K562 (cell line): ENCODE data around the gene POP5. TPM values are rescaled to one million over a fixed set of nuclear protein-coding genes. Genes with fewer than 3 reads are reported as not detected.
A peak's percentile ranks its signal among the peaks of the same experiment; 100 is the strongest.

Experiments used
- ATAC-seq: fragments of 200-7000 bp; cut with Tn5 transposase; 3 replicates; pipeline ENCODE4 v1.9.1; 2020; ENCODE audit warnings: moderate library complexity
- BruUV-seq: library from RNA; stranded (reverse); fragments of 400-500 nt; replicated peaks from 2 replicates; lab custom pipeline; 2021; lab: Mats Ljungman, UMichigan
- CTCF ChIA-PET: fragments of 300-600 bp; formaldehyde crosslinking; extraction: SDS; loops from one replicate; lab custom pipeline; 2021; ENCODE audit warnings: low intra/inter-chr PET ratio; lab: Yijun Ruan, JAX
- POLR2A ChIA-PET: fragments of 300-600, 350-650 bp; sonication (Branson Sonifier 250); formaldehyde crosslinking; extraction: SDS; loops from one replicate; lab custom pipeline; 2021; ENCODE audit warnings: antibody characterized with exemption, inconsistent platforms; lab: Yijun Ruan, JAX
- DNase-seq, 4 experiments: peaks; one replicate each; pipeline versions ENCODE4 v3.0.0 to v3.0.0-alpha.2; 2011 to 2018; ENCODE audit warnings: low spot score in 3 of 4, mixed read lengths in 3 of 4; ENCODE audit errors: extremely low read depth in 1 of 4
- FAIRE-seq: peaks from 2 replicates; lab custom pipeline; 2011; peaks lifted over from hg19 to GRCh38; lab: Jason Lieb, UNC
- H2AFZ ChIP-seq: 2 replicates; pipeline ENCODE4 v1.6.0; 2011; ENCODE audit warnings: low read depth, low read length, control low read depth, inconsistent platforms
- H3K27ac ChIP-seq: fragments of 200-600 bp; 3 replicates; pipeline ENCODE4 v1.8.0; 2011; ENCODE audit warnings: low read depth, mild to moderate bottlenecking, control low read depth, inconsistent platforms, low read length, moderate library complexity, mixed read lengths; ENCODE audit errors: extremely low read depth
- H3K27me3 ChIP-seq, 2 experiments: fragments of 300-600 bp in 1 of 2; 2 replicates in 1 of 2; 3 replicates in 1 of 2; pipeline versions ENCODE4 v1.6.0 to v1.8.0; 2011; ENCODE audit warnings: inconsistent platforms in 2 of 2, low read length in 2 of 2, mild to moderate bottlenecking in 1 of 2, mixed read lengths in 1 of 2, moderate library complexity in 1 of 2; ENCODE audit not compliant: control insufficient read depth in 2 of 2, insufficient read depth in 2 of 2
- H3K36me3 ChIP-seq: fragments of 300-600 bp; 3 replicates; pipeline ENCODE4 v1.8.0; 2011; ENCODE audit warnings: mild to moderate bottlenecking, low read length, inconsistent platforms; ENCODE audit not compliant: control insufficient read depth, insufficient read depth
- H3K4me1 ChIP-seq, 2 experiments: fragments of 200-600 bp in 1 of 2; replicated peaks in 1 of 2; 2 replicates in 1 of 2; 3 replicates in 1 of 2; pipeline versions ENCODE4 v1.5.1 to v1.8.0; 2011; ENCODE audit warnings: inconsistent platforms in 2 of 2, low read length in 2 of 2, mild to moderate bottlenecking in 1 of 2, mixed read lengths in 1 of 2, moderate library complexity in 1 of 2; ENCODE audit not compliant: control insufficient read depth in 2 of 2, insufficient read depth in 2 of 2
- H3K4me2 ChIP-seq: 2 replicates; pipeline ENCODE4 v1.6.1; 2011; ENCODE audit warnings: low read length, control low read depth, inconsistent platforms, mixed read lengths; ENCODE audit not compliant: insufficient read depth
- H3K4me3 ChIP-seq: fragments of 200-600 bp; sonication (generic), shearing (Covaris generic); 2 replicates; pipeline ENCODE4 v1.5.1; 2016; ENCODE audit warnings: control low read depth, inconsistent platforms
- H3K79me2 ChIP-seq: fragments of 200-600 bp; 3 replicates; pipeline ENCODE4 v1.8.0; 2011; ENCODE audit warnings: low read length, inconsistent platforms; ENCODE audit not compliant: control insufficient read depth, insufficient read depth
- H3K9ac ChIP-seq, 2 experiments: 2 replicates each; pipeline versions ENCODE4 v1.6.0 to v1.6.1; 2011; ENCODE audit warnings: low read depth in 2 of 2, low read length in 2 of 2, control low read depth in 1 of 2, inconsistent platforms in 1 of 2, mild to moderate bottlenecking in 1 of 2, mixed read lengths in 1 of 2; ENCODE audit not compliant: insufficient read depth in 1 of 2
- H3K9me1 ChIP-seq: one replicate; pipeline ENCODE4 v1.6.0; 2011; ENCODE audit warnings: inconsistent platforms, mild to moderate bottlenecking, low read length, moderate library complexity; ENCODE audit not compliant: control insufficient read depth, insufficient read depth
- H3K9me3 ChIP-seq: replicated peaks from 2 replicates; pipeline ENCODE4 v1.5.1; 2011; ENCODE audit warnings: low read depth, low read length, inconsistent platforms; ENCODE audit not compliant: control insufficient read depth, insufficient read depth
- H4K20me1 ChIP-seq: replicated peaks from 2 replicates; pipeline ENCODE4 v1.6.1; 2011; ENCODE audit warnings: low read length, inconsistent platforms, mixed read lengths; ENCODE audit not compliant: control insufficient read depth, insufficient read depth
- ETS1 ChIP-seq: conservative IDR thresholded peaks from 2 replicates; pipeline ENCODE4 v1.6.1; 2011; ENCODE audit warnings: low read depth, mild to moderate bottlenecking, low read length; ENCODE audit not compliant: control insufficient read depth
- GATA2 ChIP-seq: sonication (generic); formaldehyde crosslinking; IDR thresholded peaks from 2 replicates; pipeline ENCODE4 v1.4.0; 2020; ENCODE audit warnings: mild to moderate bottlenecking, missing genetic modification reagents
- NCOA4 ChIP-seq: fragments of 450-650 bp; IDR thresholded peaks from 2 replicates; pipeline ENCODE4 v1.6.1; 2018; ENCODE audit warnings: mild to moderate bottlenecking; ENCODE audit not compliant: partially characterized antibody
- NRF1 ChIP-seq, 2 experiments: fragments of 450-650 bp; IDR thresholded peaks in 1 of 2; conservative IDR thresholded peaks in 1 of 2; 2 replicates each; pipeline ENCODE4 v1.6.1; 2014; ENCODE audit warnings: mild to moderate bottlenecking in 2 of 2
- RBFOX2 ChIP-seq: fragments of 200-400 bp; formaldehyde crosslinking; IDR thresholded peaks from 2 replicates; pipeline ENCODE4 v1.6.1; 2017; ENCODE audit warnings: low read depth, mild to moderate bottlenecking, low read length, moderate library complexity
- REST ChIP-seq, 2 experiments: fragments of 450-650 bp; formaldehyde crosslinking in 1 of 2; IDR thresholded peaks; 2 replicates each; pipeline versions ENCODE4 v1.4.0 to v1.6.1; 2014 to 2020; ENCODE audit warnings: mild to moderate bottlenecking in 2 of 2, borderline replicate concordance in 1 of 2, low read depth in 1 of 2
- THRB ChIP-seq: fragments of 450-650 bp; formaldehyde crosslinking; conservative IDR thresholded peaks from 2 replicates; pipeline ENCODE4 v1.4.0; 2022; ENCODE audit warnings: mild to moderate bottlenecking, missing genetic modification characterization
- WGBS: fragments of 100-300 bp; shearing (Covaris generic); methylation state at CpG from one replicate; pipeline ENCODE4 v1.1.6; 2016; ENCODE audit warnings: low coverage, mixed read lengths; ENCODE audit not compliant: insufficient coverage; ENCODE audit errors: missing lambda C conversion rate; 5-methylcytosine and 5-hydroxymethylcytosine counted together
- in situ Hi-C: fragments of 300-500 bp; cut with MboI; formaldehyde crosslinking; loops from 4 replicates; pipeline ENCODE4 v1.15.0; 2018; ENCODE audit warnings: inconsistent platforms, mixed read lengths
- intact Hi-C: fragments of 100-400 bp; cut with micrococcal nuclease; formaldehyde crosslinking; loops from 2 replicates; pipeline ENCODE4 v1.14.2; 2022
- polyA plus RNA-seq, 8 experiments: library from polyadenylated mRNA; depleted of rRNA in 4 of 8; stranded (reverse) in 5 of 8; unstranded in 3 of 8; fragments of >200 nt; fragmentation: Nextera tagmentation in 2 of 8; fragmentation: Illumina TruSeq in 1 of 8; extraction: Ambion mirVana in 2 of 8; extraction: Trizol in 1 of 8; gene quantifications; 2 replicates each; pipeline versions ENCODE4 v1.2.1 to v1.2.3, GENCODE V29; 2011 to 2014; ENCODE audit warnings: inconsistent platforms in 1 of 8, missing spikeins in 1 of 8
- total RNA-seq, 7 experiments: library from RNA; depleted of rRNA in 6 of 7; stranded (reverse); fragments of >200 nt in 6 of 7; fragmentation: Illumina TruSeq in 2 of 7; extraction: Trizol in 2 of 7; gene quantifications; 2 replicates each; pipeline versions ENCODE4 v1.2.1 to v1.2.3, GENCODE V29; 2011 to 2021; ENCODE audit warnings: low replicate concordance in 1 of 7
- TF ChIP-seq, protein P1 (sequence below): sonication (generic); IDR thresholded peaks from 2 replicates; pipeline ENCODE4 v1.6.1; 2016

POP5 gene
- total and polyA plus RNA-seq, 9 of the 15 experiments (the other 6 are each of a cell fraction or from before 2014, with no cell fraction given): 57.5 to 253 (median 73.8) TPM

DNA sequence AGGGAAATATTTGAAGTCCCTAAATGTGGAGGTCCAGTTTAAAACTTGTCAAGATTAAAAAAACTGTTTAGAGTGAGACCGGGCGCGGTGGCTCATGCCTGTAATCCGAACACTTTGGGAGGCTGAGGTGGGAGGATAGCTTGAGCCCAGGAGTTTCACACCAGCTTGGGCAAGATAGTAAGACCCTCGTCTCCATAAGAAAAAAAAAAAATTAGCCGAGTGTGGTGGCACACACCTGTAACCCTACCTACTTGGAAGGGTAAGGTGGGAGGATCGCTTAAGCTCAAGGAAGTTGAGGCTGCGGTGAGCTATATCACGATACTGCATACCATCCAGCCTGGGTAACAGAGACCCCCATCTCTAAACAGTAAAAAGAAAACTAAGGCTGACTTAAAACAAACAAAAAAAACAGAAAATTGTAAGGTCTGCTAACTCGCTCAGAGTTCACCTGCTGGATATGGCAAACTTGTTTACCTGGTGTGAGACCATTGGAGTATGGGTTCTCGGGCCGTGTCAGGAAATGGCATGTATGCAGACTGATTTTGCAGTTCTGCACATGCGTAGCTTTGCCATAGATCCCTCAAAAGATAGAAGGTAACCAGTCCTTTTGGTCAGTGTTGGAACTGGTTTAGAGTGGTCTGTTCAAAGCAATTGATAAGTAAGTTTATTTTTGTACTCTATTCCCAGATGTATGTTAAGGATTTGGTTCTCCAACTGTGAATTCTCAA, 45.0 kb downstream of the POP5 start:
- BruUV-seq: no TSS peak
- peak in 1 of 4 experiments; percentile 21 for DNase-seq
- H3K27ac ChIP-seq: no peak overlapping the region
- H3K4me2 ChIP-seq: peak overlapping the region; percentile 98
- no peak overlapping the region for H2AFZ ChIP-seq
- intact Hi-C loops: no loop called here
- H3K4me1 ChIP-seq: peaks cover 34 to 49% of the 10 kb centered on the region in 2 experiments
- no peaks in the 10 kb centered on the region for H3K27me3 ChIP-seq
- no peaks in the 10 kb centered on the region for H3K9me1 ChIP-seq
- 0 out of 2 replicates have a peak, but pooled peaks have one; percentile 28 for TF ChIP-seq RBFOX2
- TF ChIP-seq REST (IDR thresholded peaks at IDR 0.05; ENCODE audit: borderline replicate concordance): peak; percentile 22; the same call in 1 of the 2 replicates
- no peak for TF ChIP-seq REST (CRISPR knock-in tag; IDR thresholded peaks at IDR 0.05; ENCODE audit: low read depth)
- peak; percentile 73 to 79 for TF ChIP-seq NRF1 (conservative IDR thresholded peaks at IDR 0.05 in 1 of 2, IDR thresholded peaks at IDR 0.05 in 1 of 2)
- 0 out of 2 replicates have a peak, but pooled peaks have one; percentile 36 for TF ChIP-seq GATA2 (CRISPR knock-in tag)
- TF ChIP-seq, protein P1, sequence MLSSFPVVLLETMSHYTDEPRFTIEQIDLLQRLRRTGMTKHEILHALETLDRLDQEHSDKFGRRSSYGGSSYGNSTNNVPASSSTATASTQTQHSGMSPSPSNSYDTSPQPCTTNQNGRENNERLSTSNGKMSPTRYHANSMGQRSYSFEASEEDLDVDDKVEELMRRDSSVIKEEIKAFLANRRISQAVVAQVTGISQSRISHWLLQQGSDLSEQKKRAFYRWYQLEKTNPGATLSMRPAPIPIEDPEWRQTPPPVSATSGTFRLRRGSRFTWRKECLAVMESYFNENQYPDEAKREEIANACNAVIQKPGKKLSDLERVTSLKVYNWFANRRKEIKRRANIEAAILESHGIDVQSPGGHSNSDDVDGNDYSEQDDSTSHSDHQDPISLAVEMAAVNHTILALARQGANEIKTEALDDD: peak; percentile 88
- no peak for TF ChIP-seq ETS1
- no peak for TF ChIP-seq THRB (CRISPR knock-in tag)
- no peak for TF ChIP-seq NCOA4
- TF ChIP-seq, all 486 proteins: peak for 5
- WGBS: 58% methylated on average over 12 of the region's 13 CpGs
- H3K9ac ChIP-seq: peak overlapping the region; percentile 54 to 91; a peak in 3 of 4 replicates
- in situ Hi-C loops: no loop called here
- peaks cover 64% of the 10 kb centered on the region for H3K79me2 ChIP-seq
- peak overlapping the region; percentile 99; the same call in 1 of the 2 replicates for H3K4me3 ChIP-seq
- H3K9me3 ChIP-seq: no peaks in the 10 kb centered on the region
- POLR2A ChIA-PET: interaction anchor here (0.8 to 1.6 kb wide), 4 partner anchors 10 to 41 kb away, joined by 3 read pairs; no protein-coding TSS in a partner anchor
- no peak for FAIRE-seq
- H4K20me1 ChIP-seq: peaks cover 59% of the 10 kb centered on the region
- no peak for ATAC-seq
- H3K36me3 ChIP-seq: peaks cover 41% of the 10 kb centered on the region
- CTCF ChIA-PET: no interaction called here
